IPS-11a (cell line): ENCODE data around the gene DENND1A.
"Not testable (repeated sequence)": the region's sequence is repeated elsewhere in the genome, so short reads cannot be mapped to it uniquely, and the experiment has no call there.

Experiments
- H3K4me3 ChIP-seq: one replicate; pipeline ENCODE4 v1.5.1; 2013; ENCODE audit warnings: low read depth, low read length, control low read depth

Gene DENND1A, protein sequence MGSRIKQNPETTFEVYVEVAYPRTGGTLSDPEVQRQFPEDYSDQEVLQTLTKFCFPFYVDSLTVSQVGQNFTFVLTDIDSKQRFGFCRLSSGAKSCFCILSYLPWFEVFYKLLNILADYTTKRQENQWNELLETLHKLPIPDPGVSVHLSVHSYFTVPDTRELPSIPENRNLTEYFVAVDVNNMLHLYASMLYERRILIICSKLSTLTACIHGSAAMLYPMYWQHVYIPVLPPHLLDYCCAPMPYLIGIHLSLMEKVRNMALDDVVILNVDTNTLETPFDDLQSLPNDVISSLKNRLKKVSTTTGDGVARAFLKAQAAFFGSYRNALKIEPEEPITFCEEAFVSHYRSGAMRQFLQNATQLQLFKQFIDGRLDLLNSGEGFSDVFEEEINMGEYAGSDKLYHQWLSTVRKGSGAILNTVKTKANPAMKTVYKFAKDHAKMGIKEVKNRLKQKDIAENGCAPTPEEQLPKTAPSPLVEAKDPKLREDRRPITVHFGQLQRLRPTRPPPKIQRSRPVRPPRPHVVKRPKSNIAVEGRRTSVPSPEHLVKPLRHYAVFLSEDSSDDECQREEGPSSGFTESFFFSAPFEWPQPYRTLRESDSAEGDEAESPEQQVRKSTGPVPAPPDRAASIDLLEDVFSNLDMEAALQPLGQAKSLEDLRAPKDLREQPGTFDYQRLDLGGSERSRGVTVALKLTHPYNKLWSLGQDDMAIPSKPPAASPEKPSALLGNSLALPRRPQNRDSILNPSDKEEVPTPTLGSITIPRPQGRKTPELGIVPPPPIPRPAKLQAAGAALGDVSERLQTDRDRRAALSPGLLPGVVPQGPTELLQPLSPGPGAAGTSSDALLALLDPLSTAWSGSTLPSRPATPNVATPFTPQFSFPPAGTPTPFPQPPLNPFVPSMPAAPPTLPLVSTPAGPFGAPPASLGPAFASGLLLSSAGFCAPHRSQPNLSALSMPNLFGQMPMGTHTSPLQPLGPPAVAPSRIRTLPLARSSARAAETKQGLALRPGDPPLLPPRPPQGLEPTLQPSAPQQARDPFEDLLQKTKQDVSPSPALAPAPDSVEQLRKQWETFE

DNA sequence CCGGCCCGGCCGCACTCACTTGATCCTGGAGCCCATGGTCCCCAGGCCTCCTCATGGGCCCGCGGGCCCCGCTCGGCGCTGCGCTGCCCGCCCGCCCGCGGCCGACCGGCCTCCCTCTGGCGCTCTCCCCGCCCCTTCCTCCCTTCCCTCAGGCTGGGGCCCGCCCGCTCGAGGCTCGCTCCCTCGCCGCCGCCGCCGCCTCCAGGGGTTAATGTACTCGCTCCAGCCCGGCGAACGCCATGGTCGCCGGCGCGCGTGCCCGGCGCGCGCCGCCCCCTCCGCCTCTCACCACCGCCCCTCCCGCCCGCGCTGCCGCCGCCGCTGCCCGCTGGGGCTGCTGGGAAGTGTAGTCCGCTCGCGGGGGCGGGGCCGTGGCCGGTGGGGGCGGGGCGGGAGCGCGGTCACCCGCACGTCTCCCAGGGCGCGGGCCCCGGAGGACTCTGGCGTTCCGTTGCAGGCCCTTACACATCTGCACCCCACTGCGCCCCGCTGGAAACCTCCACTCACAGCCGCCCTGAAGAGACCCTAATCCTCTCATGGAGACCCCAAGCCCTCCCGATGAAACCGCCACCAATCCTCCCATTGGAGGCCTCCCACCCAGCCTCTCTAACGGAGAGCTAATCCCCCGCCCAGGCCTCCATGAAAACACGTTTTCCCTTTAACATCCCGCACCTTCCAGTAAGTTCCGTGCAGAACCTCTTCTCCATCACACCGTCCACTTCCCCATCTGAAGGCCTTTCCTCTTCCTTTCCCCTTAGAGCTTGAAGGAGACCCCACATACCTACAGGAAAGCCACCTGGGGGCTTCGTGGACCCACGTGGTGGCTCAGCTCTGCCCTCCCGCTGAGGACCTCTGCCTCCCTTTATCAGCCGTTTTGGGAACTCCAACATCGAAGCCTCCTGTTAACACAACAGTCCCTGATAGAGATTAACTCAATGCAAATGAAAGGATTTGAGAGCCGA lies at the start of gene DENND1A:
Gene DENND1A, minus strand, starts transcription at position 257 of the 962 bp plus-strand sequence. Its CDS starts 221 bp downstream, at position 36.
- H3K4me3 ChIP-seq: peak within 1 kb of the TSS; percentile 53

DNA sequence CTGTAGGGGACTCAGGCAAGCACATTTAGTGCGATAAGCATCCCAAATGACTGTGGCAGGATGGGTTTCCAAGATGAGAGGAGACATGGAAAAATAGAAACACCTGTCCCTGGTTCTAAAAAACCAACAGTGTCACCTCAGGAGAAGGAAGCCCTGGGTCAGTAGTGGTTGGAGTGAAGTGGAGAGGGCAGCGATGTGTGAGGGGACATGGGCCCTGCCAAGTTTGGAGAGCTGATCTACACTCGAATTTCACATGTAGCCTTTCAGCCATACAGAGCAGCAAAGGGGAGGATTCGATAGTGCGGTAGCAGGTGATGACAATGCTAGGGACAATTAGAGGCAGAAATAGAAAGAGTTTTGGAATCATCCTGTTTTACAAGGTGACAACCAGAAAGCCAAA lies 49.1 kb upstream of the DENND1A start:
- no peak overlapping the region for H3K4me3 ChIP-seq

DNA sequence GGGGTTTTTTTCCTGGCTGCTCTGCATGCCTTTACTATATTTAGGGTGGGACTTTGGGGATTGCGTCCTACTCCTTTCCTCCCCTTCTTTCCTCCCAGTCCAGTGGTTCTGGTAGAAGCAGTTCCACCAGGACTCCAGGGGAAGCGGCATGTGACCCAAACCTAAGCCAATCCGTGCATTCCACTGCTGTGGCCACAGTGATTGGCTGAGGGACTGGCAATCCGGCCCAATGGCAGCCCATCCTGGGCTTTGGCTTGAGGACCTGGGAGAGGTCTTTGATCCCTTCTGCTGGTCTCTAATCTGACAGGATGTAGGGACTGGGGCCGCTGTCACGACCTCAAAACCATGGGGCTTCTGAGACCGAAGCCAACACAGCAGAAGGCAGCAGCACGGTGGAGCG lies 46.7 kb upstream of the DENND1A start:
- H3K4me3 ChIP-seq: not testable (repeated sequence)

DNA sequence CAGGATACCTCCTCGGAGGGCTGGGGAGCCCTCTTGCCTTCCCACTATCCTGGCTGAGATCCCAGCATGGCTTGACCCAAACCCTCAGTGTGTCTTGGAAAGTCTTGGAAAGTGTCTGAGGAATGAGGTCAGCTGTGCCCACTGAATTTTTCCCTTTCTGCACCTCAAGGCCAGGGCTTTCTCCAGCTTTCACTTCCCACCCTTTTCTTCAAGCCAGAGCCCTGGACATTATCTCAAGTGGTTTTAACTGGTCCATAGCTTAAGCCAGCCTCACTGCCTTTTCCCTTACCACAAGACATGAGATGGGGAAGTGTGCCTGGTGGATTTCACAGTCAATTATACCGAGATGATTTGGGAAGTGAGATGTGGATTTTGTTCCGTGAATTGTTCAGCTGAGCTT lies 45.9 kb upstream of the DENND1A start:
- H3K4me3 ChIP-seq: no peak overlapping the region

DNA sequence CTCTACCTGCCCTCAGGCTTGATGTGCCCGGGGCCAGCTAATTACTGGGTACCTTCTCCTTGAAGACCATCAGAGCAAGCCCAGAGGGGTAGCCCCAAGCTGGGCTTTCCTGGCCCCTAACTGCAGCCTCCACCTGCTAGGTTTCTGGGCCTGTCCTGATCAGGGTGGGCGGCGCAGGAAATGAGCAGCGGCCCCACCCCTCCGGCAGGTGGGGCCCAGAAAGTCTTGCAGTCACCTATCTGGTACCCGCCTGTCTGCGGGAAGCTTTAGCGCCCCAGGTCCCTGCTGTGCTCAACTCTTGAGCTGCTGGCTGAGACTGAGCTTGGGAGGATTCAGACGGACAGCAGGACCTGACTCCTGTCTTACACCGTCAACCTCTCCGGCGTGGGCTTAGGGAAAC lies 44.5 kb upstream of the DENND1A start:
- H3K4me3 ChIP-seq: no peak overlapping the region

DNA sequence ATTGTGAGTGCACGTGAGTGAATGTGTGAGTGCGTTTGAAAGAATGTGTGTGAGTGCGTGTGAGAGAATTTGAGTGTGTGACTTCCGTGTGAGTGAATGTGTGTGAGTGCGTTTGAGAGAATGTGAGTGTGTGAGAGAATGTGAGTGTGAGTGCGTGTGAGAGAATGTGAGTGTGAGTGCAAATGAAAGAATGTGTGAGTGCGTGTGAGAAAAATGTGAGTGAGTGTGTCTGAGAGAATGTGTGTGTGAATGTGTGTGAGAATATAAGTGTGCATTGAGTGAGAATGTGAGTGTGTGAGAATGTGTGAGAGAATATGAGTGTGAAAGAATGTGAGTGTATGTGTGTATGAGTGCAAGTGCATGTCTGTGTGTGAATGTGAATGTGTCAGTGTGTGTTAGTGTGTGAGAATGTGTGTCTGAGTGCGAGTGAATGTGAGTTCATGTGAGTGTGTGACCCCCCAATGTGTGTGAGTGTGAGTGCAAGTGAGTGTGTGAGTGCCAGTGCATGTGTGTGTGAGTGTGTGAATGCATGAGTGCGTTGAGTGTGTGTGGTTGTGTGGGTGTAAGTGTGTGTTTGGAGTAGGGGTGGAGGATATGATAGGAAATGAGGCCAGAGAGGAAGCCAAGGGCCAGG lies 43.8 kb upstream of the DENND1A start:
- H3K4me3 ChIP-seq: no peak overlapping the region

DNA sequence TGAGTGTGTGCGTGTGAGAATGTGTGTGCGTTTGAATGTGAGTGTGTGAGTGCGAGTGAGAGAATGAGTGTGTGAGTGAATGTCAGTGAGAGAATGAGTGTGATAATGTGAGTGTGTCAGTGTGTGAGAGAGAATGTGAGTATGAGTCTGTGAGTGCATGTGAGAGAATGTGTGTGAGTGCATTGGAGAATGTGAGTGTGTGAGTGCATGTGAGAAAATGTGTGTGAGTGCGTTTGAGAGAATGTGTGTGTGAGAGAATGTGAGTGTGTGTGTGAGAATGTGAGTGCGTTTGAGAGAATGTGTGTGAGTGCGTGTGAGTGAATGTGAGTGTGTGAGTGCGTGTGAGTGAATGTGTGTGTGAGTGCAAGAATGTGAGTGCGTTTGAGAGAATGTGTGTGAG lies 42.7 kb upstream of the DENND1A start:
- H3K4me3 ChIP-seq: no peak overlapping the region

DNA sequence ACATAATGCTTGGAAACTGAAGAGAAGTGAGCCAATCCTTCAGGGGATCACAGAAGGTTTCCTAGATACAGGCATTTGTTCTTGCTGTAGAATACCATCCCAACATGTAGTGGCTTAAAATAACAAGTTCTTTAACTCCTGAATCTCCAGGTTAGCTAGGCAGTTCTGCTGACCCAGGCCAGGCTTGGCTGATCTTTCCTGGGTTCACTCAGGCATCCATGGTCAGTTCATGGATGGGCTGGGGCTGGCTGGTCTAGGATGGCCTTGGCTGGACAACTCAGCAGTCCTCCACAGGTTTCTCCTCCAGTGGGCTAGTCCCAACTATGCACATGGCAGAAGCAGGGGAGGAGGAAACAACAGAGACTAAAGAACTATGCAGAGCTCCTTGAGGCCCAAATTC lies 37.4 kb upstream of the DENND1A start:
- no peak overlapping the region for H3K4me3 ChIP-seq

DNA sequence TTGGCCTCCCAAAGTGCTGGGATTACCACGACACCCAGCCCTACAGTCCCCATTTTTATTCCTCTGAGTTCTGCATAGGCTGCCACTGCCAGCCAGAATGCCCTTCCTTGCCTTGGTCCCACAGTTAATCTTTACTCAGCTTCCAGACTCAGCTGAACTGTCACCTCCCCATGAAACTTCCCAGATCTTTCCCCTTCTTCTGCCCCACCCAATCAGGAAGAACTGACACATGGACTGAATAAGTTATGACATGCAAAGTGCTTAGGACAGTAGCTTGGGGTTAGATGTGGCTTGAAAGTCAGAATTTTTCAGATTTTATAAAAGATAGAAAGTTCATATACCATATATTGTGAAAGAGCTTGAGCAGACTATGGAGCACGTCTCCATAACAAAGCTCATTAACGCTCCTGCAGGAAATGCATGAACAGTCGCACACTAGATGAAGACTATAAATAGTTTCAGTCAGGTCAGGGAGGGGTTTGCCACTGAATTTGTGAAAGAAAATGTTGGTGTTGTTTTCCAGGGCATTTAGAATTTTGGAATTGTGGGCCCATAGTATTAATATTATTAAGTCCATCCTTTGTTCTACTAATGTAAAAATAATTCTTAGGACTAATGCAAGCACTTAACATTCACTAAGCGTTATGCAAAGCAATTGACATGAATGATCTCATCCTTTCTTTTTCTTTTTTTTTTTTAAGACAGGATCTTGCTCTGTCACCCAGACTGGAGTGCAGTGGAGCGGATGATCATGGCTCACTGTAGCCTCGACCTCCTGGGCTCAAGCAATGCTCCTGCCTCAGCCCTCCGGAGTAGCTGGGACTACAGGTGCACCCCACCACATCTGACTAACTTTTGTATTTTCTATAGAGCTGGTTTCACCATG lies 36.1 kb upstream of the DENND1A start:
- H3K4me3 ChIP-seq: no peak overlapping the region

DNA sequence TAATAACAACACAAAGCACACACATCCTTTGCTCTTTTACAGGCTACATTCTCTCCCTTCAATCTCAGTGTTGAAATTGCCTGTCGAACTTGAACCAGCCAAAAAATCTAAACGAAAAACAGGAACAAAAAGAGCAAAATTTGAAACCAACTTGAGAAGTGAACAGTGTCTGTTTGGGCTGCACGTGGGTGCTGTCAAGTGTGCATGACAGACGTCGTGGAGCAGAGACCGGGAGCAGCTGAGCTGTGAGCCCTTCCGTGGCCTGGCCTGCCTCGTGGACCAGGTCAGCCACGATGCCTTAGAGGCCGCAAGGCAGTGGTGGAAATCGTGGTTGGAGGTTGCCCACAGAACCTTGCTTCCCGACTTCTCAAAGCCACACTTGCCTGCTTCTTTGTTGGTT lies 34.8 kb upstream of the DENND1A start:
- no peak overlapping the region for H3K4me3 ChIP-seq

DNA sequence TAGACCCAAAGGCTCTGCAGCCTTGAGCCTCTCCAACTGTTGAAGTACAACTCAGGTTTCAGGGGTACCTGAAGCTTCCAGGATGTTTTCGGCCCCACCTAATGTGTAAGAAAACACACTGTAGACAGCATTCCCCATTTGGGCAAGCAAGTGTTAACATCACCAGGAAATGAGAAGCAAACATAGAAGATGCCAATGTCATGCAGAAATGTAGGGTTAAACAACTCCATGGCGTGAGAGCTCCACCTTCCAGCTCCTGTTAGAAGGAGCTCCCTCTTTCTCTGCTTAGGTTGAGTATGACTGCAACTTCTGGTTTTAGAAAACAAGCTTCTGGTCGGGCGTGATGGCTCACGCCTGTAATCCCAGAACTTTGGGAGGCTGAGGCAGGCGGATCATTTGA lies 31.0 kb upstream of the DENND1A start:
- no peak overlapping the region for H3K4me3 ChIP-seq

DNA sequence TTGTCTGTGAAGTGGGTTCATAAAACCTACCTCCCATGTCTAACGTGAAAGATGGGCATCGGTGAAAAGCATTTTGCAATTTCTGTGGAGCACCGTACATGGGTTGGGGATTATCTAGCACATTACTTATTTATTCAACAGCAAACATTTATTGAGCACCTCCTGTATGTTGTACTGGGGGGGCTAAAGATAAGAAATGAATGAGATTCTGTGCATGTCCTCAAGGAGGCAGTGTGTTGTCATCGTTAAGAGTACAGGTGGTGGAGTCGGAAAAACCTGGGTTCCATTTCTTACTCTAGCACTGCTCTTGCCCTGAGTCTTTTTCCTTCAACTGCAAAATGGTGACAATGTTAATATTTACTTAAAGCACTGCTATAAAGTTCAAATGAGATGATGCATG lies 30.4 kb upstream of the DENND1A start:
- H3K4me3 ChIP-seq: no peak overlapping the region

DNA sequence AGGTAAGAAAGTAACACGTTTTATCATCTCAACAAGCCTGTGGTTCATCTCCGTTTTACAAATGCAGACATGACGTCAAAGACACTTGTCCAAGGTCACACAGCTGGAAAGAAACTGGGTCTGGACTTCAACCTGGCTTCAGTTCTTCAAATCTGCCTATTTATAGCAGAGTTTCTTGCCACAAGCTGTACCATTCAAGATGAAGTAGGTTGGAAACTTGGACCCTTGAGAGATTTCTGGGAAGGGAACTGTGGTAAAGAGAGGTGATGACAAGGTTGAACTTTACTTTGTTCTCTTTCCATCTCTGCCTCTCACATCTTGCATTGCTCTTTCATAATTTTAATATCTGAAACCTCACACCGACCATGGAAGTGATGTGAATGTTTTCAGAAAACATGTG lies 29.9 kb upstream of the DENND1A start:
- no peak overlapping the region for H3K4me3 ChIP-seq

DNA sequence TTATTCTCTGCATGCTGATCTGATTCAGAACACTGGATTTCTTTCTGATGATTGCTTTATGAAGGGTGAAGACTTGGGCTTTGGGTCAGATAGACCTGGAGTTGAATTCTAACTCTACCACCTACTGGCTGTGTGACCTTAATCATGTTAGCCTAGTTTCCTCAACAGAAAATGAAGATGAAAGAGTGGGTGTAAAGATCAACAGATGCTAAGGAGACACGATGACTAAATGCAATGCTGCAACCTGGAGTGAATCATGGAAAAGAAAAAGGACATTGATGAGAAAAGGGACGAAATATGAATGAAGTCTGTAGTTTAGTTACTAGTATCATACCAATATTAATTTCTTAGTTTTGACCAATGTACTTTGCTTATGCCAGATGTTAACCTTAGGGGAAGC lies 27.8 kb upstream of the DENND1A start:
- H3K4me3 ChIP-seq: no peak overlapping the region

DNA sequence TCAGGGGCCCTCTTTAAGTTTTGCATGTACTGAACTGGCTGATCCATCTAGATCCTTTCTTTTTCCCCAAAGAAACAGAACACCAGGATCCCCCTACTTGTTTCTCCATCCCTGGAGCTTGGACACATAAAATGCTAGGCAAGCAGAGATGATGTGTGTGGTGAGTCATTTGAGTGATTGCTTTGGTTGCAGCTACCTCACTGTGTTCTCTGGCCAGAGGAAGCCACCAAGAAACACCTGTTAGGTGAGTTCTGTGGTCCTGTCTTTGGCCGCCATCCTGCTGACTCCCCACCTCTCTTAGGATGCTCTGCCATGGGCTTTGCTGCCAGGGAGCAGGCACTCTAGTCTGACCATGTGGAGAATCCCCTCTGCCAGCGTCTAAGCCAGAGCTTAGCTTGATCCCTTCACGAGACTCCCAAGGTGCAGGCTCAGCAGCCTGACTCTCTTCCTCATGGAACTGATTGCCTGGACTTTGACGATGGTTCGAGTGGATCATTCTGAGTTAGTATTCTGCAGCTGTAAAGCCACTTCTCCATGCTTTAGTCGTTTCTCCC lies 27.3 kb upstream of the DENND1A start:
- H3K4me3 ChIP-seq: no peak overlapping the region

DNA sequence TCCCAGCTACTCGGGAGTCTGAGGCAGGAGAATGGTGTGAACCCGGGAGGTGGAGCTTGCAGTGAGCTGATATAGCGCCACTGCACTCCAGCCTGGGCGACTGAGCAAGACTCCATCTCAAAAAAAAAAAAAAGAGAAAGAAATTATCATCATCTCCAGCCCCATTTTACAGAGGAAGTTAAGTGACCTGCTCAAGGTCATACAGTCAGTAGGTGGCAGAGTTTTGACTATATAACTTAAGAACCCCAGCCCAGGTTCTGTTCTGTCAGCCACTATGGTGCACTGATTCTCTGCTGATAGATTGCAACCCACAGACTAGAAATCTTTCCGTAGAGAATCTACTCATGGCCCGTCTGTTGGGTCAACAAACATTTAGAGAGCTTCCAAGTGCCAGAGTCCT lies 25.7 kb upstream of the DENND1A start:
- H3K4me3 ChIP-seq: no peak overlapping the region

DNA sequence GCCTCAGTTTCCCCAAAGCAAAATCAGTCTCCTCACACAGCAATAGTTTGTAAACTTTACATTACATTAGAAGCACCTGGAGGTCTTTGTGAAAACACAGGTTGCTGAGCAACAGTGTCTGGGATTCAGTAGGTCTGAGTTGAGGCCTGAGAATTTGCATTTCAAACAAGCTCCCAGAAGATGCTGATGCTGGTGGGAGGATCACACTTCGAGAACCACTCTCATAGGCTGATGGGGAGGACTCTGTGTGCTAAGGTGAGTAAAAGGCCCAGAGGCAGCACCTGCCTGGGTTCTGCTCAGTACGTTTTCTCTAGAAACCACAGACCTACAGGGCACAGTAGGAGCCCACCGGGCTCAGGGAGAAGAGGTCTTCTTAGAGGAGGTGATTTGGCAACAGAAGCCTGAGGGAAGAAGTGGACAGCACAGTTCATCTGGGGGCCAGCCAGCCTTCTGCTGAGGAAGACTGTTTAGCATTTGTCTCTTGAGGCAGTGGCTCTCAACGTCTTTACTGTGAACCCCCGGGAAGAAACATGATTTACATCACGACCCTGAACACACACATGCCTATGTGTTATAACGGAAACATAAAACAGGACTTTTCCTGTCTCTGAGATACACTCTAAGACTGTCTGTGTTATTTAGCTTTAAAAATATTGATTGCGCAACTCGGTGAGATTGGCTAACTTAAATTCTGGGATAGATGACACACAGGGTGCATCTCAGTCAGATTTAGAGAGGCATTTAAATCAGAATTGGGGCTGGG lies 24.8 kb upstream of the DENND1A start:
- no peak overlapping the region for H3K4me3 ChIP-seq
